Peyer's patch (tissue), 4 donors: ENCODE data around the gene MAPT.

Experiments used
- POLR2A ChIP-seq, 2 donors: fragments of 450-650 bp; IDR thresholded peaks; one replicate each; pipeline ENCODE4 v1.5.1; 2017; ENCODE audit warnings: antibody characterized with exemption in 2 of 2, mild to moderate bottlenecking in 2 of 2, moderate library complexity in 2 of 2
- TF ChIP-seq, protein P1 (sequence below), 6 experiments: fragments of 450-650 bp in 4 of 6; fragments of 200-600 bp in 2 of 6; sonication (generic) in 1 of 6; IDR thresholded peaks; one replicate each; pipeline ENCODE4 v1.5.1; 2017 to 2019; ENCODE audit warnings: antibody characterized with exemption in 6 of 6, mild to moderate bottlenecking in 3 of 6, moderate library complexity in 1 of 6

- TF ChIP-seq, protein P1, sequence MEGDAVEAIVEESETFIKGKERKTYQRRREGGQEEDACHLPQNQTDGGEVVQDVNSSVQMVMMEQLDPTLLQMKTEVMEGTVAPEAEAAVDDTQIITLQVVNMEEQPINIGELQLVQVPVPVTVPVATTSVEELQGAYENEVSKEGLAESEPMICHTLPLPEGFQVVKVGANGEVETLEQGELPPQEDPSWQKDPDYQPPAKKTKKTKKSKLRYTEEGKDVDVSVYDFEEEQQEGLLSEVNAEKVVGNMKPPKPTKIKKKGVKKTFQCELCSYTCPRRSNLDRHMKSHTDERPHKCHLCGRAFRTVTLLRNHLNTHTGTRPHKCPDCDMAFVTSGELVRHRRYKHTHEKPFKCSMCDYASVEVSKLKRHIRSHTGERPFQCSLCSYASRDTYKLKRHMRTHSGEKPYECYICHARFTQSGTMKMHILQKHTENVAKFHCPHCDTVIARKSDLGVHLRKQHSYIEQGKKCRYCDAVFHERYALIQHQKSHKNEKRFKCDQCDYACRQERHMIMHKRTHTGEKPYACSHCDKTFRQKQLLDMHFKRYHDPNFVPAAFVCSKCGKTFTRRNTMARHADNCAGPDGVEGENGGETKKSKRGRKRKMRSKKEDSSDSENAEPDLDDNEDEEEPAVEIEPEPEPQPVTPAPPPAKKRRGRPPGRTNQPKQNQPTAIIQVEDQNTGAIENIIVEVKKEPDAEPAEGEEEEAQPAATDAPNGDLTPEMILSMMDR (IDR thresholded peaks at IDR 0.05) = no peak
- TF ChIP-seq POLR2A (IDR thresholded peaks at IDR 0.05) = no peak
Observed at GRCh38 chr17:45939395-45939794, 45.0 kb downstream of the MAPT start.
